ENCODE results near the gene NNMT. TPM values are rescaled to one million over a fixed set of nuclear protein-coding genes. Genes with fewer than 3 reads are reported as not detected.

The NNMT gene
- total RNA-seq, 2 experiments from 2014 or later, result not detected

DNA sequence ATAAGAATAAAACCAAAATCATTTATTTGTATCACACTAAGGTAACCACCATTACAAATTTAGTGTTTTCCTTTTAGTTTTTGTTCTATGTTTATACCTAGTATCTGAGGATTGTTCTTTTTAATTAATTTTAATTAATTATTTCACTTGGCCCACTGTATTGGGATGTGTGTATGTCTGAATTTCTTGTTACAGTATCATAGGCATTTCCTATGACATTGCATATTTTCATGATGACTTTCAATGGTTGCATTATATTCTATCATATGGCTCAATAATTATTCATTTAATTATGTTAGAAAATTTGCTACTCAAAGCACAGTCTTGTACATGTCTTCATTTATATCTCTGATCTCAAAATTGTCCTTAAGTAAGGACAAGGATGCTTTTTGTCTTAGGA, 63.1 kb downstream of the NNMT start:
- Mint-ChIP-seq H3K27me3 (peaks cover 20% of the 10 kb centered on the region), H3K9me3 (no peaks in the 10 kb centered on the region)

DNA sequence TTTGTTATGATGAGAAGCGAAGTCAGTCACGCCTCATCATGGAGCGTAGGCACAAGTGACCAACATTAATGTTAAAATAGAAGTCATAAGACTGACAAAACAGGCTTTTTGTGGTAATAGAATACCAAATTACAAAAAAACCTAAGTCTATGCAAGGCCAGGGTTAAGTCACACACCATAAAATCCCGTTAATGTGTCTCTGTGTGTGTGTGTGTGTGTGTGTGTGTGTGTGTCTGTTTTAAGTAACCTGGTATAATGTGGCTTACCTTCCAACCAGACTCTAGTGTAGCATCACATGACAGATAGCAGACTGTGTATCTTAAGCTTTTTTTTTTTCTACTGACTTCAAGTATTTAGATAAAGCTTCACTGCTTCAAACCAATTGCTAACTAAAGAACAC, 66.1 kb downstream of the NNMT start:
- Mint-ChIP-seq H3K4me3 (no peak overlapping the region), H3K4me1 (no peaks in the 10 kb centered on the region), H3K9me3 (no peaks in the 10 kb centered on the region), H3K27me3 (peaks cover 16% of the 10 kb centered on the region), H3K36me3 (no peaks in the 10 kb centered on the region), H3K27ac (no peak overlapping the region)
- no peak for DNase-seq

More for the DNA sequence above, 63.1 kb downstream of the NNMT start:
- Mint-ChIP-seq H3K4me3 (no peak overlapping the region), H3K27ac (no peak overlapping the region), H3K36me3 (no peaks in the 10 kb centered on the region), H3K4me1 (no peaks in the 10 kb centered on the region)
- DNase-seq, result no peak

DNA sequence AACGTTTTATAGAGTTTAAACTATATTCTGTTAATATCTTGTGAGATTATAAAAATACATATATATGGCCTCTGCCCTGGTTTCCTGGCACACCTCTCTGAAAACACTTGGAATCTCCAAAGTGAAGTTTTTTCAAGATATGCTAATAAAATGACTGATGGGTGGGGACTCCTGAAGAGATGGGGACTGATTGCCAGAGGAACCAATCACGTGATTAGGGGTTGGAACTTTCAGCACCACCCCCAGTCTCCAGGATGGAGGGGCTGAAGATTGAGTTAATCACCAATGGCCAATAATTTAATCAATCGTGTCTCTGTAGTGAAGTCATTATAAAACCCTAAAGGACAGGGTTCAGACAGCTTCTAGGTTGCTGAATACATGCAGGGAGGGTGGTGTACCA, 66.8 kb downstream of the NNMT start:
- H3K4me3 Mint-ChIP-seq, result no peak overlapping the region
- no peaks in the 10 kb centered on the region for H3K36me3 Mint-ChIP-seq
- no peaks in the 10 kb centered on the region for H3K9me3 Mint-ChIP-seq
- no peaks in the 10 kb centered on the region for H3K4me1 Mint-ChIP-seq
- H3K27me3 Mint-ChIP-seq, result peaks cover 12% of the 10 kb centered on the region
- no peak for DNase-seq
- no peak overlapping the region for H3K27ac Mint-ChIP-seq

Other genes starting within 250 kb of the NNMT start
- 1 to 10 TPM; 1.7 to 2.1 TPM for gene ZBTB16, start 236.7 kb upstream of the NNMT start, total RNA-seq
- gene C11orf71, start 104.1 kb downstream of the NNMT start, total RNA-seq, result 1 to 10 TPM; 5.7 to 6.2 TPM
- gene RBM7, start 104.3 kb downstream of the NNMT start, total RNA-seq, result 10 to 100 TPM; 45.4 to 47.3 TPM
- 10 to 100 TPM; 68.9 to 71.7 TPM for gene REXO2, start 143.1 kb downstream of the NNMT start, total RNA-seq